MCF 10A (cell line): Measurements from ENCODE around the gene BCL2. TPM values are rescaled to one million over a fixed set of nuclear protein-coding genes. Genes with fewer than 3 reads are reported as not detected.

ENCODE experiments used
- BruUV-seq: library from RNA; stranded (reverse); fragments of 400-500 nt; replicated peaks from 2 replicates; lab custom pipeline; 2021; lab: Mats Ljungman, UMichigan
- CTCF ChIA-PET: fragments of 300-600 bp; sonication (Branson Sonifier 250); formaldehyde crosslinking; extraction: SDS; loops from one replicate; lab custom pipeline; 2021; ENCODE audit warnings: antibody characterized with exemption, inconsistent platforms; lab: Yijun Ruan, JAX
- POLR2A ChIA-PET: fragments of 300-600, 350-650 bp; sonication (Branson Sonifier 250); formaldehyde crosslinking; extraction: SDS; loops from one replicate; lab custom pipeline; 2020; ENCODE audit warnings: antibody characterized with exemption, inconsistent platforms; lab: Yijun Ruan, JAX
- DNase-seq: peaks from one replicate; pipeline ENCODE4 v3.0.0-alpha.2; 2018; ENCODE audit not compliant: unreplicated experiment
- H3K27ac Mint-ChIP-seq: one replicate; pipeline ENCODE4 v1.8.0; 2022; ENCODE audit warnings: mild to moderate bottlenecking, low read depth, mixed read lengths; ENCODE audit not compliant: unreplicated experiment
- H3K27me3 Mint-ChIP-seq: one replicate; pipeline ENCODE4 v1.8.0; 2022; ENCODE audit warnings: mixed read lengths; ENCODE audit not compliant: insufficient read depth, unreplicated experiment
- H3K36me3 Mint-ChIP-seq: one replicate; pipeline ENCODE4 v1.8.0; 2022; ENCODE audit warnings: mild to moderate bottlenecking, moderate library complexity, mixed read lengths; ENCODE audit not compliant: insufficient read depth, unreplicated experiment
- H3K4me1 Mint-ChIP-seq: one replicate; pipeline ENCODE4 v1.8.0; 2022; ENCODE audit warnings: mixed read lengths; ENCODE audit not compliant: insufficient read depth, unreplicated experiment
- H3K4me3 Mint-ChIP-seq: one replicate; pipeline ENCODE4 v1.8.0; 2022; ENCODE audit warnings: mild to moderate bottlenecking, moderate library complexity, mixed read lengths; ENCODE audit not compliant: unreplicated experiment
- H3K9me3 Mint-ChIP-seq: one replicate; pipeline ENCODE4 v1.8.0; 2022; ENCODE audit warnings: mixed read lengths; ENCODE audit not compliant: unreplicated experiment
- intact Hi-C: fragments of 100-400 bp; cut with micrococcal nuclease; formaldehyde crosslinking; loops from 2 replicates; pipeline ENCODE4 v1.14.1; 2022
- total RNA-seq: library from RNA; stranded (reverse); gene quantifications from 2 replicates; pipeline ENCODE4 v1.2.3, GENCODE V29; 2022
- TF ChIP-seq, protein P1 (sequence below): fragments of 200-600 bp; IDR thresholded peaks from one replicate; pipeline ENCODE4 v1.8.0; 2022; ENCODE audit warnings: antibody characterized with exemption, mild to moderate bottlenecking; ENCODE audit not compliant: unreplicated experiment

The BCL2 gene
- total RNA-seq, 1 experiment from 2014 or later: 3.0 TPM

- ChIA-PET CTCF (interaction anchor here (0.5 to 1.5 kb wide), 4 partner anchors 12 to 354 kb away, joined by 3 to 5 read pairs (median 3); no protein-coding TSS in a partner anchor), POLR2A (interaction anchor here (0.8 to 0.9 kb wide), 2 partner anchors 10 to 282 kb away, joined by 3 read pairs; partner anchors contain the start of gene KDSR)
- intact Hi-C loops: no loop called here
- Mint-ChIP-seq H3K4me1 (peaks cover 8% of the 10 kb centered on the region), H3K36me3 (no peaks in the 10 kb centered on the region), H3K27me3 (no peaks in the 10 kb centered on the region), H3K27ac (no peak overlapping the region), H3K4me3 (no peak overlapping the region), H3K9me3 (no peaks in the 10 kb centered on the region)
- no TSS peak for BruUV-seq
- DNase-seq: no peak
- TF ChIP-seq, protein P1, sequence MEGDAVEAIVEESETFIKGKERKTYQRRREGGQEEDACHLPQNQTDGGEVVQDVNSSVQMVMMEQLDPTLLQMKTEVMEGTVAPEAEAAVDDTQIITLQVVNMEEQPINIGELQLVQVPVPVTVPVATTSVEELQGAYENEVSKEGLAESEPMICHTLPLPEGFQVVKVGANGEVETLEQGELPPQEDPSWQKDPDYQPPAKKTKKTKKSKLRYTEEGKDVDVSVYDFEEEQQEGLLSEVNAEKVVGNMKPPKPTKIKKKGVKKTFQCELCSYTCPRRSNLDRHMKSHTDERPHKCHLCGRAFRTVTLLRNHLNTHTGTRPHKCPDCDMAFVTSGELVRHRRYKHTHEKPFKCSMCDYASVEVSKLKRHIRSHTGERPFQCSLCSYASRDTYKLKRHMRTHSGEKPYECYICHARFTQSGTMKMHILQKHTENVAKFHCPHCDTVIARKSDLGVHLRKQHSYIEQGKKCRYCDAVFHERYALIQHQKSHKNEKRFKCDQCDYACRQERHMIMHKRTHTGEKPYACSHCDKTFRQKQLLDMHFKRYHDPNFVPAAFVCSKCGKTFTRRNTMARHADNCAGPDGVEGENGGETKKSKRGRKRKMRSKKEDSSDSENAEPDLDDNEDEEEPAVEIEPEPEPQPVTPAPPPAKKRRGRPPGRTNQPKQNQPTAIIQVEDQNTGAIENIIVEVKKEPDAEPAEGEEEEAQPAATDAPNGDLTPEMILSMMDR: no peak
Observed at GRCh38 chr18:63085611-63086010, 234.0 kb downstream of the BCL2 start.

DNA sequence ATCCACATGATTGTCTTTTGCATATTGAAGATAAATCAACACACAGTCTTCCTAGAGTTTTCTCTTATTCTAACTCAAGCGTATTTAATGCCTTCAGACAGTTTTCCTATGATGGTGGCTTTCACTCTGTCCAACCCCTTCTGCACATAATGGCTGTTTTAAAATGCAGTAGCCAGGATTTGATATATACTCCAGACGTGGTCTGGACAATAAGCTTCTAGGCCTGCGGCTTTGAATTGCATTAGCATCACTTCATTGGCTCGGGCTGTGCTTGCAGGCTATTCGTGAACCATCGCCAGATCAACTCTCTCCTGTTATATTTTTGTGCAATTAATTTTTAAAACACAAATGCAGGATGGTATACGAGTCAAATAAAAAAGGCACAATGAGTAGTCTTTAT, 235.3 kb downstream of the BCL2 start:
- H3K4me3 Mint-ChIP-seq: no peak overlapping the region
- BruUV-seq: no TSS peak

DNA sequence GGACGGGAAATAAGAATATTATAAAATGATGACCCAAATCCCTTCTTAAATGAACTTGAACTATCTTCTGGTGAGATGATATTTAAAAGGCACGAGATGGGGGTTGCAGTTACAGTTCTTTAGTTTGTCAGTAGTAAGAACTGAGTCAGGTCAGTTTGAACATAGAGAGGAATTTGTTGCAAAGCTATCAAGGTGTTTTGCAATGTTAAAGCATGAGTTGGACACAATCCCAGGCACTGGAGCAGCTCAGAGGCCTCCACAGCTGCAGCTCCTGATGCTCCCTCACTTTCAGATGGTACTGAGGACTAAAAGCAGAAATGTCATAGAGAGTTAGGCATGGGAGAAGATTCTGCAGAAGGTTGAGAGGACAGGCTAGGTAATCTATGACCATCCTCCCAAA, 236.0 kb downstream of the BCL2 start:
- no TSS peak for BruUV-seq
- CTCF ChIA-PET: no interaction called here
- intact Hi-C loops: no loop called here
- TF ChIP-seq, protein P1: no peak
- H3K4me3 Mint-ChIP-seq: peak overlapping the region; percentile 35
- H3K4me1 Mint-ChIP-seq: peaks cover 8% of the 10 kb centered on the region
- no peaks in the 10 kb centered on the region for H3K27me3 Mint-ChIP-seq
- peaks cover 9% of the 10 kb centered on the region for H3K9me3 Mint-ChIP-seq
- DNase-seq: peak; percentile 71
- POLR2A ChIA-PET: interaction anchor here (0.9 kb wide), 1 partner anchor 47 kb away, joined by 3 read pairs; no protein-coding TSS in a partner anchor
- H3K36me3 Mint-ChIP-seq: no peaks in the 10 kb centered on the region
- peak overlapping the region; percentile 89 for H3K27ac Mint-ChIP-seq

More for the DNA sequence above, 235.3 kb downstream of the BCL2 start:
- Mint-ChIP-seq H3K27me3 (no peaks in the 10 kb centered on the region), H3K36me3 (no peaks in the 10 kb centered on the region), H3K27ac (no peak overlapping the region), H3K9me3 (peaks cover 9% of the 10 kb centered on the region), H3K4me1 (peaks cover 8% of the 10 kb centered on the region)
- TF ChIP-seq, protein P1: no peak
- POLR2A ChIA-PET: interaction anchor here (0.9 kb wide), 1 partner anchor 47 kb away, joined by 3 read pairs; no protein-coding TSS in a partner anchor
- intact Hi-C loops: no loop called here
- DNase-seq: no peak
- CTCF ChIA-PET: no interaction called here

- intact Hi-C loops: no loop called here
- DNase-seq: peak; percentile 91
- H3K9me3 Mint-ChIP-seq: peaks cover 9% of the 10 kb centered on the region
- peak overlapping the region; percentile 35 for H3K4me3 Mint-ChIP-seq
- TF ChIP-seq, protein P1: no peak
- no TSS peak for BruUV-seq
- peak overlapping the region; percentile 89 for H3K27ac Mint-ChIP-seq
- ChIA-PET CTCF (no interaction called here), POLR2A (interaction anchor here (0.9 kb wide), 1 partner anchor 46 kb away, joined by 3 read pairs; no protein-coding TSS in a partner anchor)
- no peaks in the 10 kb centered on the region for H3K36me3 Mint-ChIP-seq
- peaks cover 8% of the 10 kb centered on the region for H3K4me1 Mint-ChIP-seq
- H3K27me3 Mint-ChIP-seq: no peaks in the 10 kb centered on the region
Observed at GRCh38 chr18:63083020-63083531, 236.5 kb downstream of the BCL2 start.
